G401.6 (cell line): ENCODE data around the gene VAV3.

Experiments used
- FAIRE-seq: peaks from 2 replicates; lab custom pipeline; 2012; peaks lifted over from hg19 to GRCh38; lab: Jason Lieb, UNC

The VAV3 gene

GRCh38 chr1:107637101-107637500, 327.9 kb downstream of the VAV3 start:
- FAIRE-seq: no peak

GRCh38 chr1:107633596-107633995, 331.4 kb downstream of the VAV3 start:
- no peak for FAIRE-seq

- no peak for FAIRE-seq
Observed at GRCh38 chr1:107626073-107626796, 338.7 kb downstream of the VAV3 start.

GRCh38 chr1:107625405-107626029, 339.5 kb downstream of the VAV3 start:
- FAIRE-seq: no peak

GRCh38 chr1:107623431-107623830, 341.5 kb downstream of the VAV3 start:
- no peak for FAIRE-seq

GRCh38 chr1:107622966-107623365, 342.0 kb downstream of the VAV3 start:
- no peak for FAIRE-seq

GRCh38 chr1:107622535-107622934, 342.4 kb downstream of the VAV3 start:
- no peak for FAIRE-seq

GRCh38 chr1:107620753-107621152, 344.2 kb downstream of the VAV3 start:
- no peak for FAIRE-seq

GRCh38 chr1:107618539-107618938, 346.4 kb downstream of the VAV3 start:
- no peak for FAIRE-seq

- FAIRE-seq: no peak
Observed at GRCh38 chr1:107617921-107618320, 347.1 kb downstream of the VAV3 start.

GRCh38 chr1:107617456-107617855, 347.5 kb downstream of the VAV3 start:
- no peak for FAIRE-seq

GRCh38 chr1:107609808-107610207, 355.2 kb downstream of the VAV3 start:
- FAIRE-seq: no peak

- no peak for FAIRE-seq
Observed at GRCh38 chr1:107604825-107605224, 360.2 kb downstream of the VAV3 start.

- no peak for FAIRE-seq
Observed at GRCh38 chr1:107600607-107601160, 364.3 kb downstream of the VAV3 start.

- FAIRE-seq: no peak
Observed at GRCh38 chr1:107599220-107599619, 365.8 kb downstream of the VAV3 start.

- no peak for FAIRE-seq
Observed at GRCh38 chr1:107597290-107597689, 367.7 kb downstream of the VAV3 start.

- no peak for FAIRE-seq
Observed at GRCh38 chr1:107594536-107594935, 370.4 kb downstream of the VAV3 start.

GRCh38 chr1:107593501-107594209, 371.3 kb downstream of the VAV3 start:
- FAIRE-seq: no peak

GRCh38 chr1:107590900-107591622, 373.9 kb downstream of the VAV3 start:
- no peak for FAIRE-seq

- FAIRE-seq: no peak
Observed at GRCh38 chr1:107590087-107590486, 374.9 kb downstream of the VAV3 start.

GRCh38 chr1:107588321-107588720, 376.7 kb downstream of the VAV3 start:
- FAIRE-seq: no peak

- no peak for FAIRE-seq
Observed at GRCh38 chr1:107575226-107575625, 389.8 kb downstream of the VAV3 start.
